Measurements from ENCODE around the gene BACH2. TPM values are rescaled to one million over a fixed set of nuclear protein-coding genes. Genes with fewer than 3 reads are reported as not detected.
A peak's percentile ranks its signal among the peaks of the same experiment; 100 is the strongest.
"Not testable (repeated sequence)": the region's sequence is repeated elsewhere in the genome, so short reads cannot be mapped to it uniquely, and the experiment has no call there.

Gene BACH2
- 1 to 10 TPM; 1.1 to 2.8 (median 1.6) TPM for total RNA-seq
- 0.61 TPM for polyA plus RNA-seq
- long read RNA-seq, donor 1, result 0 reads
- long read RNA-seq, donor 2, result 0 reads
- long read RNA-seq, donor 3, result 0 reads
- long read RNA-seq, donor 4, result 0 reads

- whole genome bisulfite sequencing, result under 1% methylated on average over 112 of the region's 112 CpGs
- Histone ChIP-seq H3K27me3 (ENCODE audit: control insufficient read depth, insufficient read depth) (no peaks in the 10 kb centered on the region), H3K4me3 (ENCODE audit: low read length) (peak within 1 kb of the TSS; percentile 97), H3K9me3 (ENCODE audit: control insufficient read depth, low read length) (no peaks in the 10 kb centered on the region), H3K27ac (ENCODE audit: low read length) (peak within 1 kb of the TSS; percentile 8), H3K4me1 (ENCODE audit: control insufficient read depth, insufficient read depth, low read length) (no peaks in the 10 kb centered on the region)
- intact Hi-C loops (cut with DNase I), result loop anchor here in 3 of 4 donors (10.0 kb wide), 3 partner anchors 88 to 322 kb away; no protein-coding TSS in a partner anchor
- peak; percentile 92 to 97 (median 93) for DNase-seq
- ATAC-seq, result peak; percentile 83 to 84
Observed at GRCh38 chr6:90296341-90297114, at the start of gene BACH2. BACH2 (minus strand) TSS chr6:90296843; CDS start chr6:90008844, 287,999 bp downstream.

- no peaks in the 10 kb centered on the region for H3K9me3 ChIP-seq (ENCODE audit: control insufficient read depth, low read length)
- no peak overlapping the region for H3K27ac ChIP-seq (ENCODE audit: low read length)
- no peaks in the 10 kb centered on the region for H3K27me3 ChIP-seq (ENCODE audit: control insufficient read depth, insufficient read depth)
- ATAC-seq (no peak), DNase-seq (peak in 2 of 3 donors; percentile 28 to 63)
- H3K4me3 ChIP-seq (ENCODE audit: low read length), result no peak overlapping the region
- H3K4me1 ChIP-seq (ENCODE audit: control insufficient read depth, insufficient read depth, low read length), result no peaks in the 10 kb centered on the region
- intact Hi-C loops (cut with DNase I), result no loop called here
- WGBS, result 44% methylated on average over 5 of the region's 5 CpGs
Observed at GRCh38 chr6:90343576-90343975, 46.9 kb upstream of the BACH2 start.

- WGBS, result 88% methylated on average over 1 of the region's 1 CpG
- intact Hi-C loops (cut with DNase I), result no loop called here
- no peaks in the 10 kb centered on the region for H3K9me3 ChIP-seq (ENCODE audit: control insufficient read depth, low read length)
- H3K27ac ChIP-seq (ENCODE audit: low read length), result no peak overlapping the region
- ATAC-seq, result no peak
- no peak for DNase-seq
- H3K4me1 ChIP-seq (ENCODE audit: control insufficient read depth, insufficient read depth, low read length), result no peaks in the 10 kb centered on the region
- no peaks in the 10 kb centered on the region for H3K27me3 ChIP-seq (ENCODE audit: control insufficient read depth, insufficient read depth)
- no peak overlapping the region for H3K4me3 ChIP-seq (ENCODE audit: low read length)
Observed at GRCh38 chr6:90338409-90338808, 41.8 kb upstream of the BACH2 start.

GRCh38 chr6:90336388-90336947 lies 39.8 kb upstream of the BACH2 start:
- Histone ChIP-seq H3K9me3 (ENCODE audit: control insufficient read depth, low read length) (no peaks in the 10 kb centered on the region), H3K4me1 (ENCODE audit: control insufficient read depth, insufficient read depth, low read length) (no peaks in the 10 kb centered on the region), H3K27ac (ENCODE audit: low read length) (no peak overlapping the region), H3K4me3 (ENCODE audit: low read length) (no peak overlapping the region), H3K27me3 (ENCODE audit: control insufficient read depth, insufficient read depth) (no peaks in the 10 kb centered on the region)
- intact Hi-C loops (cut with DNase I), result no loop called here
- ATAC-seq, result no peak
- WGBS, result 64% methylated on average over 6 of the region's 6 CpGs
- DNase-seq, result no peak

GRCh38 chr6:90333928-90334327 lies 37.3 kb upstream of the BACH2 start:
- H3K9me3 ChIP-seq (ENCODE audit: control insufficient read depth, low read length), result no peaks in the 10 kb centered on the region
- intact Hi-C loops (cut with DNase I), result no loop called here
- no peaks in the 10 kb centered on the region for H3K27me3 ChIP-seq (ENCODE audit: control insufficient read depth, insufficient read depth)
- no peak for DNase-seq
- H3K4me1 ChIP-seq (ENCODE audit: control insufficient read depth, insufficient read depth, low read length), result no peaks in the 10 kb centered on the region
- H3K4me3 ChIP-seq (ENCODE audit: low read length), result no peak overlapping the region
- no peak for ATAC-seq
- 80% methylated on average over 1 of the region's 1 CpG for WGBS
- no peak overlapping the region for H3K27ac ChIP-seq (ENCODE audit: low read length)

- H3K9me3 ChIP-seq (ENCODE audit: control insufficient read depth, low read length); H3K27ac ChIP-seq (ENCODE audit: low read length); ATAC-seq; H3K4me3 ChIP-seq (ENCODE audit: low read length); H3K27me3 ChIP-seq (ENCODE audit: control insufficient read depth, insufficient read depth); H3K4me1 ChIP-seq (ENCODE audit: control insufficient read depth, insufficient read depth, low read length); intact Hi-C loops (cut with DNase I); DNase-seq: not testable (repeated sequence)
- 78% methylated on average over 2 of the region's 2 CpGs for WGBS
Observed at GRCh38 chr6:90332978-90333543, 36.4 kb upstream of the BACH2 start.

GRCh38 chr6:90329386-90330077 lies 32.9 kb upstream of the BACH2 start:
- WGBS, result 57% methylated on average over 2 of the region's 2 CpGs
- Histone ChIP-seq H3K27ac (ENCODE audit: low read length) (no peak overlapping the region), H3K9me3 (ENCODE audit: control insufficient read depth, low read length) (no peaks in the 10 kb centered on the region), H3K27me3 (ENCODE audit: control insufficient read depth, insufficient read depth) (no peaks in the 10 kb centered on the region), H3K4me3 (ENCODE audit: low read length) (no peak overlapping the region), H3K4me1 (ENCODE audit: control insufficient read depth, insufficient read depth, low read length) (no peaks in the 10 kb centered on the region)
- DNase-seq (no peak), ATAC-seq (no peak)
- intact Hi-C loops (cut with DNase I), result no loop called here

GRCh38 chr6:90328004-90328403 lies 31.4 kb upstream of the BACH2 start:
- no peak overlapping the region for H3K4me3 ChIP-seq (ENCODE audit: low read length)
- WGBS, result 97% methylated on average over 1 of the region's 1 CpG
- no peaks in the 10 kb centered on the region for H3K9me3 ChIP-seq (ENCODE audit: control insufficient read depth, low read length)
- intact Hi-C loops (cut with DNase I), result no loop called here
- DNase-seq (no peak), ATAC-seq (no peak)
- no peaks in the 10 kb centered on the region for H3K27me3 ChIP-seq (ENCODE audit: control insufficient read depth, insufficient read depth)
- no peaks in the 10 kb centered on the region for H3K4me1 ChIP-seq (ENCODE audit: control insufficient read depth, insufficient read depth, low read length)
- no peak overlapping the region for H3K27ac ChIP-seq (ENCODE audit: low read length)

GRCh38 chr6:90326404-90327057 lies 29.9 kb upstream of the BACH2 start:
- 89% methylated on average over 3 of the region's 3 CpGs for WGBS
- intact Hi-C loops (cut with DNase I), result no loop called here

GRCh38 chr6:90323706-90324105 lies 27.1 kb upstream of the BACH2 start:
- Histone ChIP-seq H3K27me3 (ENCODE audit: control insufficient read depth, insufficient read depth) (no peaks in the 10 kb centered on the region), H3K4me3 (ENCODE audit: low read length) (no peak overlapping the region), H3K4me1 (ENCODE audit: control insufficient read depth, insufficient read depth, low read length) (no peaks in the 10 kb centered on the region), H3K27ac (ENCODE audit: low read length) (no peak overlapping the region), H3K9me3 (ENCODE audit: control insufficient read depth, low read length) (no peaks in the 10 kb centered on the region)
- intact Hi-C loops (cut with DNase I), result no loop called here
- ATAC-seq (no peak), DNase-seq (no peak)
- 95% methylated on average over 6 of the region's 6 CpGs for WGBS

More at GRCh38 chr6:90326404-90327057, 29.9 kb upstream of the BACH2 start:
- no peaks in the 10 kb centered on the region for H3K27me3 ChIP-seq (ENCODE audit: control insufficient read depth, insufficient read depth)
- no peak overlapping the region for H3K4me3 ChIP-seq (ENCODE audit: low read length)
- ATAC-seq (no peak), DNase-seq (no peak)
- H3K9me3 ChIP-seq (ENCODE audit: control insufficient read depth, low read length), result no peaks in the 10 kb centered on the region
- H3K4me1 ChIP-seq (ENCODE audit: control insufficient read depth, insufficient read depth, low read length), result no peaks in the 10 kb centered on the region
- H3K27ac ChIP-seq (ENCODE audit: low read length), result no peak overlapping the region

Measured in right cardiac atrium (tissue), 5 donors.